HEK293 (cell line): ENCODE data around the gene CLPTM1.

ENCODE experiments used
- CTCF ChIP-seq: fragments of 450-650 bp; formaldehyde crosslinking; IDR thresholded peaks from 2 replicates; pipeline ENCODE4 v1.5.1; 2016; ENCODE audit warnings: missing biosample characterization, missing genetic modification characterization
- EGR2 ChIP-seq: fragments of 450-650 bp; formaldehyde crosslinking; IDR thresholded peaks from 2 replicates; pipeline ENCODE4 v1.5.1; 2016; ENCODE audit warnings: low read depth, missing biosample characterization, missing genetic modification characterization
- IKZF3 ChIP-seq: fragments of 450-650 bp; IDR thresholded peaks from 2 replicates; pipeline ENCODE4 v1.5.0; 2018; ENCODE audit warnings: missing biosample characterization, mild to moderate bottlenecking, missing genetic modification characterization, moderate library complexity
- INSM2 ChIP-seq: fragments of 450-650 bp; formaldehyde crosslinking; IDR thresholded peaks from 2 replicates; pipeline ENCODE4 v1.5.1; 2016; ENCODE audit warnings: missing biosample characterization, missing genetic modification characterization
- MZF1 ChIP-seq: fragments of 450-650 bp; formaldehyde crosslinking; IDR thresholded peaks from 2 replicates; pipeline ENCODE4 v1.5.1; 2017; ENCODE audit warnings: missing biosample characterization, missing genetic modification characterization, borderline replicate concordance
- PRDM2 ChIP-seq: fragments of 450-650 bp; formaldehyde crosslinking; IDR thresholded peaks from 2 replicates; pipeline ENCODE4 v1.5.1; 2016; ENCODE audit warnings: missing biosample characterization, missing genetic modification characterization, borderline replicate concordance
- PRDM4 ChIP-seq: fragments of 450-650 bp; formaldehyde crosslinking; IDR thresholded peaks from 2 replicates; pipeline ENCODE4 v1.5.1; 2017; ENCODE audit warnings: missing biosample characterization, missing genetic modification characterization
- REPIN1 ChIP-seq: fragments of 450-650 bp; formaldehyde crosslinking; IDR thresholded peaks from 2 replicates; pipeline ENCODE4 v1.5.1; 2017; ENCODE audit warnings: missing biosample characterization, missing genetic modification characterization, low read depth
- REST ChIP-seq: fragments of 450-650 bp; formaldehyde crosslinking; IDR thresholded peaks from 2 replicates; pipeline ENCODE4 v1.5.1; 2016; ENCODE audit warnings: missing biosample characterization, missing genetic modification characterization
- SCRT2 ChIP-seq: fragments of 450-650 bp; formaldehyde crosslinking; IDR thresholded peaks from 2 replicates; pipeline ENCODE4 v1.5.1; 2016; ENCODE audit warnings: missing biosample characterization, missing genetic modification characterization
- ZBTB49 ChIP-seq: fragments of 450-650 bp; formaldehyde crosslinking; IDR thresholded peaks from 2 replicates; pipeline ENCODE4 v1.5.1; 2016; ENCODE audit warnings: missing biosample characterization, missing genetic modification characterization, low read depth
- ZNF138 ChIP-seq: fragments of 450-650 bp; formaldehyde crosslinking; IDR thresholded peaks from 2 replicates; pipeline ENCODE4 v1.5.1; 2016; ENCODE audit warnings: missing biosample characterization, missing genetic modification characterization, borderline replicate concordance
- ZNF311 ChIP-seq: fragments of 450-650 bp; formaldehyde crosslinking; IDR thresholded peaks from 2 replicates; pipeline ENCODE4 v1.5.1; 2017; ENCODE audit warnings: missing biosample characterization, missing genetic modification characterization, borderline replicate concordance
- ZNF350 ChIP-seq: fragments of 450-650 bp; formaldehyde crosslinking; IDR thresholded peaks from 2 replicates; pipeline ENCODE4 v1.5.0; 2017; ENCODE audit warnings: missing biosample characterization, mild to moderate bottlenecking, missing genetic modification characterization
- ZNF529 ChIP-seq: fragments of 450-650 bp; formaldehyde crosslinking; IDR thresholded peaks from 2 replicates; pipeline ENCODE4 v1.5.1; 2017; ENCODE audit warnings: missing genetic modification characterization, missing biosample characterization; ENCODE audit not compliant: insufficient replicate concordance
- ZNF530 ChIP-seq: fragments of 450-650 bp; formaldehyde crosslinking; IDR thresholded peaks from 2 replicates; pipeline ENCODE4 v1.5.1; 2016; ENCODE audit warnings: low read depth, missing biosample characterization, missing genetic modification characterization
- ZNF544 ChIP-seq: fragments of 450-650 bp; formaldehyde crosslinking; IDR thresholded peaks from 2 replicates; pipeline ENCODE4 v1.5.0; 2017; ENCODE audit warnings: missing biosample characterization, missing genetic modification characterization
- ZNF571 ChIP-seq: fragments of 450-650 bp; formaldehyde crosslinking; IDR thresholded peaks from 2 replicates; pipeline ENCODE4 v1.5.0; 2017; ENCODE audit warnings: missing biosample characterization, missing genetic modification characterization
- ZNF664 ChIP-seq: fragments of 450-650 bp; formaldehyde crosslinking; IDR thresholded peaks from 2 replicates; pipeline ENCODE4 v1.5.1; 2016; ENCODE audit warnings: missing biosample characterization, missing genetic modification characterization
- ZNF670 ChIP-seq: fragments of 450-650 bp; formaldehyde crosslinking; IDR thresholded peaks from 2 replicates; pipeline ENCODE4 v1.5.1; 2016; ENCODE audit warnings: missing biosample characterization, missing genetic modification characterization, low read depth

The CLPTM1 gene

GRCh38 chr19:44954649-44955504 is at the start of gene CLPTM1 (continued):
- no peak for TF ChIP-seq ZNF530 (tag by site-specific recombination)
- 0 out of 2 replicates have a peak, but pooled peaks have one; percentile 9 for TF ChIP-seq INSM2
- peak; percentile 58; the same call in 1 of the 2 replicates for TF ChIP-seq MZF1 (tag by site-specific recombination)
- TF ChIP-seq ZNF138 (tag by site-specific recombination) = no peak
- TF ChIP-seq ZNF350 (tag by site-specific recombination) = no peak
- TF ChIP-seq ZNF529 (tag by site-specific recombination) = no peak
- no peak for TF ChIP-seq PRDM2 (tag by site-specific recombination)
- no peak for TF ChIP-seq REST
- TF ChIP-seq IKZF3 (tag by site-specific recombination) = no peak
- no peak; the same call in 1 of the 2 replicates for TF ChIP-seq SCRT2 (tag by site-specific recombination)
- TF ChIP-seq ZNF571 (tag by site-specific recombination) = no peak
- peak; percentile 72 for TF ChIP-seq PRDM4 (tag by site-specific recombination)
- TF ChIP-seq ZNF544 (tag by site-specific recombination) = no peak
- TF ChIP-seq EGR2 (tag by site-specific recombination) = no peak
- no peak for TF ChIP-seq REPIN1 (tag by site-specific recombination)
- TF ChIP-seq CTCF (tag by site-specific recombination) = no peak
- no peak for TF ChIP-seq ZBTB49 (tag by site-specific recombination)
- TF ChIP-seq ZNF670 (tag by site-specific recombination) = no peak
- no peak; the same call in 1 of the 2 replicates for TF ChIP-seq ZNF664 (tag by site-specific recombination)
- TF ChIP-seq ZNF311 = no peak
